ENCODE results near the gene AZIN2.

DNA sequence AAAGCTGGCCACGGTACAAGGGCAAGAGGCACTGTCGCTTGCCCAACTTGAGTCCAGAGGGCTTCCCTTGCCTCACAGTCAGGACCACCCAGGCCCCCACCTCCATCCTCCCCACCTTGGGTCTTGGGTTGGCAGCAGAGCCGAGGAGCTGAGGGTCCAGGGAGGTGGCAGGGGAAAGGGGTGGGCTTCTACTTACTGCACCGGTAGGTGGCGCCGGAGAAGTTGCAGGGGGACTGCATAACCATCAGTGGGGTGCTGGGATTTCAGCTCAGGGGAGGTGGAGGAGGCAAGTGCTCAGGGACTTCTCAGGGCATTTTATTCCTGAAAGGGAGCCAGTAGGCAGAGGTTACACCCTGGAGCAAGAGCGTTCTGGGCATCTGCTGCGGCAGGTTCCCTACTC is 56.8 kb downstream of the AZIN2 start:
- TF ChIP-seq EZH2 (IDR thresholded peaks at IDR 0.05; ENCODE audit: insufficient read depth, poor library complexity, severe bottlenecking) (no peak), EZH2phosphoT487 (IDR thresholded peaks at IDR 0.05; ENCODE audit: insufficient read depth, low read depth) (no peak)
